WTC11 (cell line): ENCODE measurements around the gene SMIM22. TPM values are rescaled to one million over a fixed set of nuclear protein-coding genes. Genes with fewer than 3 reads are reported as not detected.

Experiments used
- ATAC-seq: fragments of 200-7000 bp; cut with Tn5 transposase; 2 replicates; pipeline ENCODE4 v1.10.0; 2021; ENCODE audit warnings: mild to moderate bottlenecking, moderate library complexity
- CTCF ChIA-PET: fragments of 300-600 bp; sonication (Branson Sonifier 250); formaldehyde crosslinking; loops from one replicate; lab custom pipeline; 2021; ENCODE audit warnings: antibody characterized with exemption; lab: Charles Lee
- POLR2A ChIA-PET: fragments of 350-600 bp; sonication (Branson Sonifier 250); formaldehyde crosslinking; loops from one replicate; lab custom pipeline; 2021; ENCODE audit warnings: antibody characterized with exemption; lab: Charles Lee
- DNase-seq: peaks from one replicate; pipeline ENCODE4 v3.0.0; 2021; ENCODE audit warnings: low spot score
- H3K27ac Mint-ChIP-seq: 2 replicates; pipeline ENCODE4 v1.8.0; 2021; ENCODE audit warnings: mixed read lengths
- H3K27me3 Mint-ChIP-seq: 2 replicates; pipeline ENCODE4 v1.8.0; 2021; ENCODE audit warnings: low read depth, mild to moderate bottlenecking, moderate library complexity, mixed read lengths
- H3K36me3 Mint-ChIP-seq: 2 replicates; pipeline ENCODE4 v1.8.0; 2021; ENCODE audit warnings: mixed read lengths
- H3K4me1 Mint-ChIP-seq: 2 replicates; pipeline ENCODE4 v1.8.0; 2022; ENCODE audit warnings: mixed read lengths
- H3K4me3 Mint-ChIP-seq: 2 replicates; pipeline ENCODE4 v1.8.0; 2021; ENCODE audit warnings: mild to moderate bottlenecking, moderate library complexity, mixed read lengths
- H3K9me3 Mint-ChIP-seq: 2 replicates; pipeline ENCODE4 v1.8.0; 2021; ENCODE audit warnings: mixed read lengths
- ATF1 ChIP-seq: sonication (generic); formaldehyde crosslinking; IDR thresholded peaks from 2 replicates; pipeline ENCODE4 v1.8.1; 2023; ENCODE audit warnings: mild to moderate bottlenecking, moderate library complexity, missing genetic modification reagents
- CDX4 ChIP-seq: fragments of 250-450 bp; sonication (Bioruptor Pico); IDR thresholded peaks from 2 replicates; pipeline ENCODE4 v1.9.0; 2021; ENCODE audit warnings: moderate library complexity, mild to moderate bottlenecking, inconsistent platforms, borderline replicate concordance
- CREB1 ChIP-seq: sonication (generic); formaldehyde crosslinking; IDR thresholded peaks from 2 replicates; pipeline ENCODE4 v1.8.0; 2023; ENCODE audit warnings: mild to moderate bottlenecking, missing genetic modification reagents
- ERG ChIP-seq: fragments of 250-450 bp; sonication (Bioruptor Pico); IDR thresholded peaks from 2 replicates; pipeline ENCODE4 v1.8.0; 2021; ENCODE audit warnings: mild to moderate bottlenecking
- ESRRA ChIP-seq: sonication (generic); formaldehyde crosslinking; IDR thresholded peaks from 2 replicates; pipeline ENCODE4 v1.8.1; 2022; ENCODE audit warnings: mild to moderate bottlenecking, missing genetic modification reagents, borderline replicate concordance
- ETV6 ChIP-seq: sonication (generic); formaldehyde crosslinking; IDR thresholded peaks from 2 replicates; pipeline ENCODE4 v1.8.1; 2022; ENCODE audit warnings: mild to moderate bottlenecking, missing genetic modification reagents
- FOXJ3 ChIP-seq: sonication (generic); formaldehyde crosslinking; IDR thresholded peaks from 2 replicates; pipeline ENCODE4 v1.9.0; 2021; ENCODE audit warnings: missing genetic modification reagents, mild to moderate bottlenecking, borderline replicate concordance
- FOXK1 ChIP-seq: sonication (generic); formaldehyde crosslinking; IDR thresholded peaks from 2 replicates; pipeline ENCODE4 v1.8.0; 2022; ENCODE audit warnings: mild to moderate bottlenecking, moderate library complexity, missing genetic modification reagents
- IRF2 ChIP-seq: sonication (generic); formaldehyde crosslinking; IDR thresholded peaks from 2 replicates; pipeline ENCODE4 v1.8.0; 2022; ENCODE audit warnings: low read depth, missing genetic modification reagents, borderline replicate concordance
- NR1H2 ChIP-seq: sonication (generic); formaldehyde crosslinking; IDR thresholded peaks from 2 replicates; pipeline ENCODE4 v1.9.0; 2021; ENCODE audit warnings: mild to moderate bottlenecking, moderate library complexity, missing genetic modification reagents
- NR2C2 ChIP-seq: sonication (generic); formaldehyde crosslinking; IDR thresholded peaks from 2 replicates; pipeline ENCODE4 v1.8.0; 2022; ENCODE audit warnings: mild to moderate bottlenecking, missing genetic modification reagents
- NR3C1 ChIP-seq: sonication (generic); formaldehyde crosslinking; conservative IDR thresholded peaks from 2 replicates; pipeline ENCODE4 v1.8.1; 2023; ENCODE audit warnings: low read depth, mild to moderate bottlenecking, missing genetic modification reagents
- PRRX2 ChIP-seq: fragments of 250-450 bp; sonication (Bioruptor Pico); IDR thresholded peaks from 2 replicates; pipeline ENCODE4 v1.8.0; 2021; ENCODE audit warnings: mild to moderate bottlenecking
- TEAD1 ChIP-seq: sonication (generic); formaldehyde crosslinking; IDR thresholded peaks from 2 replicates; pipeline ENCODE4 v1.8.0; 2022; ENCODE audit warnings: mild to moderate bottlenecking, missing genetic modification reagents
- TEAD4 ChIP-seq: sonication (generic); formaldehyde crosslinking; IDR thresholded peaks from 2 replicates; pipeline ENCODE4 v1.8.0; 2022; ENCODE audit warnings: mild to moderate bottlenecking, missing genetic modification reagents
- ZBTB21 ChIP-seq: sonication (generic); formaldehyde crosslinking; IDR thresholded peaks from 2 replicates; pipeline ENCODE4 v1.8.1; 2023; ENCODE audit warnings: mild to moderate bottlenecking, missing genetic modification reagents, borderline replicate concordance
- ZNF121 ChIP-seq: sonication (generic); formaldehyde crosslinking; IDR thresholded peaks from 2 replicates; pipeline ENCODE4 v1.8.0; 2023; ENCODE audit warnings: missing genetic modification reagents
- ZNF219 ChIP-seq: sonication (generic); formaldehyde crosslinking; IDR thresholded peaks from 2 replicates; pipeline ENCODE4 v1.8.0; 2023; ENCODE audit warnings: missing genetic modification reagents, mild to moderate bottlenecking, borderline replicate concordance
- ZNF317 ChIP-seq: sonication (generic); formaldehyde crosslinking; IDR thresholded peaks from 2 replicates; pipeline ENCODE4 v1.8.1; 2023; ENCODE audit warnings: low read depth, mild to moderate bottlenecking, moderate library complexity, missing genetic modification reagents, borderline replicate concordance
- ZNF425 ChIP-seq: fragments of 250-450 bp; sonication (Bioruptor Pico); conservative IDR thresholded peaks from 2 replicates; pipeline ENCODE4 v1.9.0; 2021; ENCODE audit warnings: mild to moderate bottlenecking
- ZSCAN18 ChIP-seq: fragments of 250-450 bp; sonication (Bioruptor Pico); IDR thresholded peaks from 2 replicates; pipeline ENCODE4 v2.1.2; 2022; ENCODE audit warnings: mild to moderate bottlenecking, moderate library complexity
- total RNA-seq: library from RNA; stranded (reverse); gene quantifications from 3 replicates; pipeline ENCODE4 v1.2.3, GENCODE V29; 2021
- TF ChIP-seq, protein P1 (sequence below): sonication (generic); formaldehyde crosslinking; IDR thresholded peaks from 2 replicates; pipeline ENCODE4 v1.8.1; 2023; ENCODE audit warnings: mild to moderate bottlenecking, missing genetic modification reagents, borderline replicate concordance
- TF ChIP-seq, protein P2 (sequence below): sonication (generic); formaldehyde crosslinking; IDR thresholded peaks from 2 replicates; pipeline ENCODE4 v1.8.1; 2023; ENCODE audit warnings: mild to moderate bottlenecking, moderate library complexity, missing genetic modification reagents

The SMIM22 gene
- total RNA-seq, 1 experiment from 2014 or later = not detected

DNA sequence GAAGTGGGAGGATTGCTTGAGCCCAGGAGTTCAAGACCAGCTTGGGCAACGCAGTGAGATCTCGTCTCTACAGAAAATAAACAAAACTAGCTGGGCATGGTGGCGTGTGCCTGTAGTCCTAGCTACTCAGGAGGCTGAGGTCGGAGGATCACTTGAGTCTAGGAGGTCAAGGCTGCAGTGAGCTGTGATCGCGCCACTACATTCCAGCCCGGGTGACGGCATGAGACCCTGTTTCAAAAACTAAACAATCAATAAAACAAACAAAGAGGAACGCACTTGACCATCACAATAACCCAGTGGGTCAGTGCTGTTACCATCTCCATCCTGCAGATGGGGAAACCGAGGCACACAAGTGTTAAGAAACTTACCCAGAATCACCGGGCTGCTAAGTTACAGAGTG, 41.9 kb upstream of the SMIM22 start:
- no peak overlapping the region for H3K27ac Mint-ChIP-seq
- DNase-seq = no peak
- H3K9me3 Mint-ChIP-seq = peaks cover 6% of the 10 kb centered on the region
- TF ChIP-seq TEAD4 = no peak
- TF ChIP-seq, protein P1, sequence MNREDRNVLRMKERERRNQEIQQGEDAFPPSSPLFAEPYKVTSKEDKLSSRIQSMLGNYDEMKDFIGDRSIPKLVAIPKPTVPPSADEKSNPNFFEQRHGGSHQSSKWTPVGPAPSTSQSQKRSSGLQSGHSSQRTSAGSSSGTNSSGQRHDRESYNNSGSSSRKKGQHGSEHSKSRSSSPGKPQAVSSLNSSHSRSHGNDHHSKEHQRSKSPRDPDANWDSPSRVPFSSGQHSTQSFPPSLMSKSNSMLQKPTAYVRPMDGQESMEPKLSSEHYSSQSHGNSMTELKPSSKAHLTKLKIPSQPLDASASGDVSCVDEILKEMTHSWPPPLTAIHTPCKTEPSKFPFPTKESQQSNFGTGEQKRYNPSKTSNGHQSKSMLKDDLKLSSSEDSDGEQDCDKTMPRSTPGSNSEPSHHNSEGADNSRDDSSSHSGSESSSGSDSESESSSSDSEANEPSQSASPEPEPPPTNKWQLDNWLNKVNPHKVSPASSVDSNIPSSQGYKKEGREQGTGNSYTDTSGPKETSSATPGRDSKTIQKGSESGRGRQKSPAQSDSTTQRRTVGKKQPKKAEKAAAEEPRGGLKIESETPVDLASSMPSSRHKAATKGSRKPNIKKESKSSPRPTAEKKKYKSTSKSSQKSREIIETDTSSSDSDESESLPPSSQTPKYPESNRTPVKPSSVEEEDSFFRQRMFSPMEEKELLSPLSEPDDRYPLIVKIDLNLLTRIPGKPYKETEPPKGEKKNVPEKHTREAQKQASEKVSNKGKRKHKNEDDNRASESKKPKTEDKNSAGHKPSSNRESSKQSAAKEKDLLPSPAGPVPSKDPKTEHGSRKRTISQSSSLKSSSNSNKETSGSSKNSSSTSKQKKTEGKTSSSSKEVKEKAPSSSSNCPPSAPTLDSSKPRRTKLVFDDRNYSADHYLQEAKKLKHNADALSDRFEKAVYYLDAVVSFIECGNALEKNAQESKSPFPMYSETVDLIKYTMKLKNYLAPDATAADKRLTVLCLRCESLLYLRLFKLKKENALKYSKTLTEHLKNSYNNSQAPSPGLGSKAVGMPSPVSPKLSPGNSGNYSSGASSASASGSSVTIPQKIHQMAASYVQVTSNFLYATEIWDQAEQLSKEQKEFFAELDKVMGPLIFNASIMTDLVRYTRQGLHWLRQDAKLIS (CRISPR knock-in tag) = no peak
- TF ChIP-seq, all 79 proteins: peak for 0
- Mint-ChIP-seq H3K4me1 (no peaks in the 10 kb centered on the region), H3K36me3 (peaks cover 40% of the 10 kb centered on the region), H3K27me3 (no peaks in the 10 kb centered on the region), H3K4me3 (no peak overlapping the region)
- no peak for ATAC-seq
- POLR2A ChIA-PET = no interaction called here
- CTCF ChIA-PET = no interaction called here

- ATAC-seq (no peak), DNase-seq (no peak)
- peaks cover 57% of the 10 kb centered on the region for H3K36me3 Mint-ChIP-seq
- H3K27ac Mint-ChIP-seq = no peak overlapping the region
- no peak overlapping the region for H3K4me3 Mint-ChIP-seq
- POLR2A ChIA-PET = no interaction called here
- no peaks in the 10 kb centered on the region for H3K27me3 Mint-ChIP-seq
- TF ChIP-seq ZNF219 (CRISPR knock-in tag) = no peak
- TF ChIP-seq ZBTB21 = no peak
- no peak for TF ChIP-seq FOXK1 (CRISPR knock-in tag)
- TF ChIP-seq FOXJ3 = no peak
- TF ChIP-seq ZNF317 (CRISPR knock-in tag) = no peak
- TF ChIP-seq ESRRA (CRISPR knock-in tag) = no peak
- TF ChIP-seq, protein P2, sequence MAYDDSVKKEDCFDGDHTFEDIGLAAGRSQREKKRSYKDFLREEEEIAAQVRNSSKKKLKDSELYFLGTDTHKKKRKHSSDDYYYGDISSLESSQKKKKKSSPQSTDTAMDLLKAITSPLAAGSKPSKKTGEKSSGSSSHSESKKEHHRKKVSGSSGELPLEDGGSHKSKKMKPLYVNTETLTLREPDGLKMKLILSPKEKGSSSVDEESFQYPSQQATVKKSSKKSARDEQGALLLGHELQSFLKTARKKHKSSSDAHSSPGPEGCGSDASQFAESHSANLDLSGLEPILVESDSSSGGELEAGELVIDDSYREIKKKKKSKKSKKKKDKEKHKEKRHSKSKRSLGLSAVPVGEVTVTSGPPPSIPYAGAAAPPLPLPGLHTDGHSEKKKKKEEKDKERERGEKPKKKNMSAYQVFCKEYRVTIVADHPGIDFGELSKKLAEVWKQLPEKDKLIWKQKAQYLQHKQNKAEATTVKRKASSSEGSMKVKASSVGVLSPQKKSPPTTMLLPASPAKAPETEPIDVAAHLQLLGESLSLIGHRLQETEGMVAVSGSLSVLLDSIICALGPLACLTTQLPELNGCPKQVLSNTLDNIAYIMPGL (CRISPR knock-in tag) = no peak
- TF ChIP-seq ATF1 (CRISPR knock-in tag) = no peak
- TF ChIP-seq ZNF425 (CRISPR knock-in tag) = no peak
- TF ChIP-seq ZNF121 (CRISPR knock-in tag) = no peak
- no peak for TF ChIP-seq TEAD1 (CRISPR knock-in tag)
- TF ChIP-seq IRF2 (CRISPR knock-in tag) = no peak
- TF ChIP-seq NR1H2 (CRISPR knock-in tag) = no peak
- no peaks in the 10 kb centered on the region for H3K4me1 Mint-ChIP-seq
- peaks cover 6% of the 10 kb centered on the region for H3K9me3 Mint-ChIP-seq
- CTCF ChIA-PET = no interaction called here
These were observed 40.3 kb upstream of the SMIM22 start for GRCh38 chr16:4754865-4755264.

- ATAC-seq (no peak), DNase-seq (no peak)
- Mint-ChIP-seq H3K4me3 (no peak overlapping the region), H3K9me3 (peaks cover 6% of the 10 kb centered on the region), H3K27ac (no peak overlapping the region), H3K4me1 (no peaks in the 10 kb centered on the region), H3K36me3 (peaks cover 61% of the 10 kb centered on the region), H3K27me3 (no peaks in the 10 kb centered on the region)
- CTCF ChIA-PET = no interaction called here
- POLR2A ChIA-PET = no interaction called here
- TF ChIP-seq CDX4 (CRISPR knock-in tag) (no peak), PRRX2 (CRISPR knock-in tag) (no peak), CREB1 (CRISPR knock-in tag) (no peak), ERG (no peak), ETV6 (CRISPR knock-in tag) (no peak), ZSCAN18 (no peak), NR2C2 (CRISPR knock-in tag) (no peak), NR3C1 (CRISPR knock-in tag) (no peak)
- TF ChIP-seq, all 79 proteins: peak for 0
These were observed 39.5 kb upstream of the SMIM22 start for GRCh38 chr16:4755687-4756086.
